NCI-H345 (cell line): ENCODE measurements around the gene KCNIP1.

Source experiments
- DNase-seq: peaks from one replicate; lab custom pipeline; 2025; lab: John Stamatoyannopoulos, UW

The KCNIP1 gene

GRCh38 chr5:170782438-170782837 lies 278.6 kb downstream of the KCNIP1 start:
- DNase-seq = no peak

- no peak for DNase-seq
Observed at GRCh38 chr5:170783498-170784247, 279.9 kb downstream of the KCNIP1 start, which contains the start of gene GABRP. Gene GABRP, plus strand, starts transcription at chr5:170783725. Its CDS starts 4,891 bp downstream, at chr5:170788616.

GRCh38 chr5:170785416-170785815 lies 281.6 kb downstream of the KCNIP1 start:
- DNase-seq = no peak
